GM12878 (cell line): Measurements from ENCODE around the gene GCNT2. TPM values are rescaled to one million over a fixed set of nuclear protein-coding genes. Genes with fewer than 3 reads are reported as not detected.

ENCODE experiments used
- BACH1 ChIP-seq: fragments of 450-650 bp; IDR thresholded peaks from 2 replicates; pipeline ENCODE4 v1.6.1; 2017; ENCODE audit warnings: mild to moderate bottlenecking, borderline replicate concordance
- BRCA1 ChIP-seq: IDR thresholded peaks from 2 replicates; pipeline ENCODE4 v1.6.1; 2011; ENCODE audit warnings: low read depth, low read length, improper control_type of control experiment
- FOXM1 ChIP-seq: IDR thresholded peaks from 2 replicates; pipeline ENCODE4 v1.6.1; 2012; ENCODE audit warnings: low read depth, mild to moderate bottlenecking, inconsistent platforms, low read length, moderate library complexity
- GABPA ChIP-seq: IDR thresholded peaks from 2 replicates; pipeline ENCODE4 v1.6.1; 2014; ENCODE audit warnings: antibody characterized with exemption, low read depth, mild to moderate bottlenecking, inconsistent platforms
- IRF4 ChIP-seq: IDR thresholded peaks from 2 replicates; pipeline ENCODE4 v1.6.1; 2011; ENCODE audit warnings: low read depth, low read length
- MXI1 ChIP-seq: fragments of 150-350 bp; IDR thresholded peaks from 2 replicates; pipeline ENCODE4 v1.6.1; 2011; ENCODE audit warnings: low read depth, mild to moderate bottlenecking, inconsistent platforms, low read length, improper control_type of control experiment
- MYB ChIP-seq: fragments of 150-350 bp; IDR thresholded peaks from 2 replicates; pipeline ENCODE4 v1.6.1; 2014; ENCODE audit warnings: mild to moderate bottlenecking, low read depth, low read length, borderline replicate concordance
- NR2F1 ChIP-seq: fragments of 450-650 bp; conservative IDR thresholded peaks from 2 replicates; pipeline ENCODE4 v1.6.1; 2017; ENCODE audit warnings: mild to moderate bottlenecking
- PML ChIP-seq: IDR thresholded peaks from 2 replicates; pipeline ENCODE4 v1.6.1; 2012; ENCODE audit warnings: low read length, inconsistent platforms
- POLR2AphosphoS2 ChIP-seq: IDR thresholded peaks from 2 replicates; pipeline ENCODE4 v1.6.1; 2011; ENCODE audit warnings: low read depth, mild to moderate bottlenecking, low read length, improper control_type of control experiment, moderate library complexity
- RAD51 ChIP-seq: fragments of 450-650 bp; IDR thresholded peaks from 2 replicates; pipeline ENCODE4 v1.6.1; 2016; ENCODE audit warnings: moderate library complexity, mild to moderate bottlenecking, inconsistent platforms
- SIN3A ChIP-seq: IDR thresholded peaks from 2 replicates; pipeline ENCODE4 v1.6.1; 2012; ENCODE audit warnings: low read depth, low read length, improper control_type of control experiment
- SMAD1 ChIP-seq: fragments of 450-650 bp; IDR thresholded peaks from 2 replicates; pipeline ENCODE4 v1.6.1; 2018; ENCODE audit warnings: mild to moderate bottlenecking, low read depth; ENCODE audit not compliant: partially characterized antibody
- SMARCA5 ChIP-seq: fragments of 450-650 bp; IDR thresholded peaks from 2 replicates; pipeline ENCODE4 v1.6.1; 2017; ENCODE audit warnings: mild to moderate bottlenecking
- SPI1 ChIP-seq: IDR thresholded peaks from 2 replicates; pipeline ENCODE4 v1.6.1; 2011; ENCODE audit warnings: low read depth, mild to moderate bottlenecking, low read length, moderate library complexity, borderline replicate concordance; ENCODE audit not compliant: insufficient read depth
- TCF7 ChIP-seq: IDR thresholded peaks from 2 replicates; pipeline ENCODE4 v1.6.1; 2014; ENCODE audit warnings: antibody characterized with exemption, borderline replicate concordance
- ZNF207 ChIP-seq: fragments of 450-650 bp; IDR thresholded peaks from 2 replicates; pipeline ENCODE4 v1.6.1; 2014; ENCODE audit warnings: antibody characterized with exemption, mild to moderate bottlenecking, borderline replicate concordance
- ZNF217 ChIP-seq: fragments of 450-650 bp; IDR thresholded peaks from 2 replicates; pipeline ENCODE4 v1.6.1; 2017; ENCODE audit warnings: antibody characterized with exemption, mild to moderate bottlenecking
- ZSCAN29 ChIP-seq: fragments of 450-650 bp; IDR thresholded peaks from 2 replicates; pipeline ENCODE4 v1.6.1; 2017; ENCODE audit warnings: mild to moderate bottlenecking, moderate library complexity
- polyA plus RNA-seq, 11 experiments: library from polyadenylated mRNA; depleted of rRNA in 4 of 11; unstranded in 6 of 11; stranded (reverse) in 5 of 11; fragments of >200 nt; fragmentation: Nextera tagmentation in 4 of 11; fragmentation: Illumina TruSeq in 1 of 11; extraction: Ambion mirVana in 4 of 11; extraction: Trizol in 1 of 11; gene quantifications; 1 replicate in 1 of 11; 2 replicates in 10 of 11; pipeline versions ENCODE4 v1.2.1 to v1.2.3, GENCODE V29; 2011 to 2016; ENCODE audit warnings: inconsistent platforms in 2 of 11, missing spikeins in 2 of 11, low read depth in 1 of 11
- total RNA-seq, 4 experiments: library from RNA; depleted of rRNA in 3 of 4; stranded (reverse); fragments of >200 nt in 3 of 4; fragmentation: Illumina TruSeq in 1 of 4; extraction: Trizol in 1 of 4; gene quantifications; 2 replicates each; pipeline versions ENCODE4 v1.2.1 to v1.2.3, GENCODE V29; 2013 to 2021
- TF ChIP-seq, protein P1 (sequence below): fragments of 450-650 bp; IDR thresholded peaks from 2 replicates; pipeline ENCODE4 v1.6.1; 2016; ENCODE audit warnings: mild to moderate bottlenecking, moderate library complexity, borderline replicate concordance
- TF ChIP-seq, protein P2 (sequence below): IDR thresholded peaks from 2 replicates; pipeline ENCODE4 v1.6.1; 2011; ENCODE audit warnings: mild to moderate bottlenecking, low read depth, low read length, moderate library complexity; ENCODE audit not compliant: insufficient replicate concordance
- TF ChIP-seq, protein P3 (sequence below): IDR thresholded peaks from 2 replicates; pipeline ENCODE4 v1.6.1; 2011; ENCODE audit warnings: borderline replicate concordance, low read depth, mild to moderate bottlenecking, moderate library complexity, low read length; ENCODE audit not compliant: insufficient read depth, poor library complexity, severe bottlenecking
- TF ChIP-seq, protein P4 (sequence below): fragments of 450-650 bp; IDR thresholded peaks from 2 replicates; pipeline ENCODE4 v1.6.1; 2017; ENCODE audit warnings: mild to moderate bottlenecking, low read depth, inconsistent platforms; ENCODE audit not compliant: poor library complexity, severe bottlenecking

Gene GCNT2
- total and polyA plus RNA-seq, 10 of the 15 experiments (the other 5 are each of a cell fraction or from before 2014, with no cell fraction given) = 5.0 to 21.6 (median 11.9) TPM

DNA sequence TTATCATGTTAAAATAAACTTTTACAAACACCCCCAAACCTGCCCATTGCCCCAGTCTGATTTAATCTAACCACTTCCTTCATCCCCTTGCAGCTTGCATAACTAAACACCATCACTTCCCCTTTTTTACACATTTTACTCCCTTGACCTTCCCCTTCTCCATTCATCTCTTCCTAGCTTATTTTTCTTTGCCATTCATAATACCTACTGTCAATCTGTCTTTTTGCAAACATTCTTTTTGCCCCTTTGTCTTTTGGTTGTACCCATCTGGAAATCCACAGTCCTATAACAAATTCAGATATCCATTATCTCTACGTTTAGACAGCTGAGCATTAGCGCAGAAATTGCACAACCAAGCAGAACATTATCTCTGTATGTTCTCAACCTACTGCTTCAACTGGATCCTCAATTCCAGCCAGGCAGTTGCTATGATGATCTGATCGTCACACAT is 122.1 kb downstream of the GCNT2 start (continued):
- TF ChIP-seq, protein P1, sequence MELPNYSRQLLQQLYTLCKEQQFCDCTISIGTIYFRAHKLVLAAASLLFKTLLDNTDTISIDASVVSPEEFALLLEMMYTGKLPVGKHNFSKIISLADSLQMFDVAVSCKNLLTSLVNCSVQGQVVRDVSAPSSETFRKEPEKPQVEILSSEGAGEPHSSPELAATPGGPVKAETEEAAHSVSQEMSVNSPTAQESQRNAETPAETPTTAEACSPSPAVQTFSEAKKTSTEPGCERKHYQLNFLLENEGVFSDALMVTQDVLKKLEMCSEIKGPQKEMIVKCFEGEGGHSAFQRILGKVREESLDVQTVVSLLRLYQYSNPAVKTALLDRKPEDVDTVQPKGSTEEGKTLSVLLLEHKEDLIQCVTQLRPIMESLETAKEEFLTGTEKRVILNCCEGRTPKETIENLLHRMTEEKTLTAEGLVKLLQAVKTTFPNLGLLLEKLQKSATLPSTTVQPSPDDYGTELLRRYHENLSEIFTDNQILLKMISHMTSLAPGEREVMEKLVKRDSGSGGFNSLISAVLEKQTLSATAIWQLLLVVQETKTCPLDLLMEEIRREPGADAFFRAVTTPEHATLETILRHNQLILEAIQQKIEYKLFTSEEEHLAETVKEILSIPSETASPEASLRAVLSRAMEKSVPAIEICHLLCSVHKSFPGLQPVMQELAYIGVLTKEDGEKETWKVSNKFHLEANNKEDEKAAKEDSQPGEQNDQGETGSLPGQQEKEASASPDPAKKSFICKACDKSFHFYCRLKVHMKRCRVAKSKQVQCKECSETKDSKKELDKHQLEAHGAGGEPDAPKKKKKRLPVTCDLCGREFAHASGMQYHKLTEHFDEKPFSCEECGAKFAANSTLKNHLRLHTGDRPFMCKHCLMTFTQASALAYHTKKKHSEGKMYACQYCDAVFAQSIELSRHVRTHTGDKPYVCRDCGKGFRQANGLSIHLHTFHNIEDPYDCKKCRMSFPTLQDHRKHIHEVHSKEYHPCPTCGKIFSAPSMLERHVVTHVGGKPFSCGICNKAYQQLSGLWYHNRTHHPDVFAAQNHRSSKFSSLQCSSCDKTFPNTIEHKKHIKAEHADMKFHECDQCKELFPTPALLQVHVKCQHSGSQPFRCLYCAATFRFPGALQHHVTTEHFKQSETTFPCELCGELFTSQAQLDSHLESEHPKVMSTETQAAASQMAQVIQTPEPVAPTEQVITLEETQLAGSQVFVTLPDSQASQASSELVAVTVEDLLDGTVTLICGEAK = no peak
- no peak for TF ChIP-seq BACH1
- TF ChIP-seq ZNF207 = no peak
- no peak for TF ChIP-seq TCF7
- TF ChIP-seq SIN3A = no peak
- peak; percentile 96 for TF ChIP-seq SPI1
- TF ChIP-seq NR2F1 = peak; percentile 24; the same call in 1 of the 2 replicates
- TF ChIP-seq ZSCAN29 = no peak
- TF ChIP-seq PML = no peak
- TF ChIP-seq GABPA = 0 out of 2 replicates have a peak, but pooled peaks have one; percentile 11
- TF ChIP-seq SMAD1 = no peak
- TF ChIP-seq MXI1 = no peak
- TF ChIP-seq RAD51 = no peak
- no peak for TF ChIP-seq BRCA1
- no peak for TF ChIP-seq FOXM1
- TF ChIP-seq, protein P2, sequence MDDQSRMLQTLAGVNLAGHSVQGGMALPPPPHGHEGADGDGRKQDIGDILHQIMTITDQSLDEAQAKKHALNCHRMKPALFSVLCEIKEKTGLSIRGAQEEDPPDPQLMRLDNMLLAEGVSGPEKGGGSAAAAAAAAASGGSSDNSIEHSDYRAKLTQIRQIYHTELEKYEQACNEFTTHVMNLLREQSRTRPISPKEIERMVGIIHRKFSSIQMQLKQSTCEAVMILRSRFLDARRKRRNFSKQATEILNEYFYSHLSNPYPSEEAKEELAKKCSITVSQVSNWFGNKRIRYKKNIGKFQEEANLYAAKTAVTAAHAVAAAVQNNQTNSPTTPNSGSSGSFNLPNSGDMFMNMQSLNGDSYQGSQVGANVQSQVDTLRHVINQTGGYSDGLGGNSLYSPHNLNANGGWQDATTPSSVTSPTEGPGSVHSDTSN = no peak
- no peak for TF ChIP-seq POLR2AphosphoS2
- TF ChIP-seq SMARCA5 = no peak
- no peak for TF ChIP-seq IRF4
- TF ChIP-seq, protein P3, sequence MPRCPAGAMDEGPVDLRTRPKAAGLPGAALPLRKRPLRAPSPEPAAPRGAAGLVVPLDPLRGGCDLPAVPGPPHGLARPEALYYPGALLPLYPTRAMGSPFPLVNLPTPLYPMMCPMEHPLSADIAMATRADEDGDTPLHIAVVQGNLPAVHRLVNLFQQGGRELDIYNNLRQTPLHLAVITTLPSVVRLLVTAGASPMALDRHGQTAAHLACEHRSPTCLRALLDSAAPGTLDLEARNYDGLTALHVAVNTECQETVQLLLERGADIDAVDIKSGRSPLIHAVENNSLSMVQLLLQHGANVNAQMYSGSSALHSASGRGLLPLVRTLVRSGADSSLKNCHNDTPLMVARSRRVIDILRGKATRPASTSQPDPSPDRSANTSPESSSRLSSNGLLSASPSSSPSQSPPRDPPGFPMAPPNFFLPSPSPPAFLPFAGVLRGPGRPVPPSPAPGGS = no peak
- TF ChIP-seq ZNF217 = no peak
- TF ChIP-seq, protein P4, sequence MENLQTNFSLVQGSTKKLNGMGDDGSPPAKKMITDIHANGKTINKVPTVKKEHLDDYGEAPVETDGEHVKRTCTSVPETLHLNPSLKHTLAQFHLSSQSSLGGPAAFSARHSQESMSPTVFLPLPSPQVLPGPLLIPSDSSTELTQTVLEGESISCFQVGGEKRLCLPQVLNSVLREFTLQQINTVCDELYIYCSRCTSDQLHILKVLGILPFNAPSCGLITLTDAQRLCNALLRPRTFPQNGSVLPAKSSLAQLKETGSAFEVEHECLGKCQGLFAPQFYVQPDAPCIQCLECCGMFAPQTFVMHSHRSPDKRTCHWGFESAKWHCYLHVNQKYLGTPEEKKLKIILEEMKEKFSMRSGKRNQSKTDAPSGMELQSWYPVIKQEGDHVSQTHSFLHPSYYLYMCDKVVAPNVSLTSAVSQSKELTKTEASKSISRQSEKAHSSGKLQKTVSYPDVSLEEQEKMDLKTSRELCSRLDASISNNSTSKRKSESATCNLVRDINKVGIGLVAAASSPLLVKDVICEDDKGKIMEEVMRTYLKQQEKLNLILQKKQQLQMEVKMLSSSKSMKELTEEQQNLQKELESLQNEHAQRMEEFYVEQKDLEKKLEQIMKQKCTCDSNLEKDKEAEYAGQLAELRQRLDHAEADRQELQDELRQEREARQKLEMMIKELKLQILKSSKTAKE = no peak
- TF ChIP-seq MYB = no peak
